Rectal smooth muscle tissue (tissue), 1 donor: ENCODE results near the gene URI1.
A peak's percentile ranks its signal among the peaks of the same experiment; 100 is the strongest.
"Not testable (repeated sequence)": the region's sequence is repeated elsewhere in the genome, so short reads cannot be mapped to it uniquely, and the experiment has no call there.

Experiments
- H3K27ac ChIP-seq: one replicate; pipeline ENCODE4 v1.7.0; 2013; ENCODE audit warnings: low read depth, low read length, inconsistent platforms
- H3K27me3 ChIP-seq: one replicate; pipeline ENCODE4 v1.7.0; 2013; ENCODE audit warnings: low read length; ENCODE audit not compliant: control insufficient read depth, insufficient read depth
- H3K36me3 ChIP-seq: one replicate; pipeline ENCODE4 v1.7.0; 2013; ENCODE audit warnings: low read length; ENCODE audit not compliant: control insufficient read depth, insufficient read depth
- H3K4me1 ChIP-seq: one replicate; pipeline ENCODE4 v1.7.0; 2013; ENCODE audit warnings: low read length; ENCODE audit not compliant: control insufficient read depth, insufficient read depth
- H3K4me3 ChIP-seq: one replicate; pipeline ENCODE4 v1.7.0; 2013; ENCODE audit warnings: low read length
- H3K9ac ChIP-seq: one replicate; pipeline ENCODE4 v1.7.0; 2013; ENCODE audit warnings: low read length

The URI1 gene

GRCh38 chr19:29941828-29942403 lies at the start of gene URI1:
TSS of gene URI1 (plus strand) at chr19:29942239. CDS start at chr19:29942548, 309 bp downstream.
- no peaks in the 10 kb centered on the region for H3K36me3 ChIP-seq
- H3K4me3 ChIP-seq = peak within 1 kb of the TSS; percentile 88
- no peaks in the 10 kb centered on the region for H3K27me3 ChIP-seq
- H3K27ac ChIP-seq = peak within 1 kb of the TSS; percentile 32
- peak within 1 kb of the TSS; percentile 62 for H3K9ac ChIP-seq
- H3K4me1 ChIP-seq = peaks cover 10% of the 10 kb centered on the region

GRCh38 chr19:29893606-29894284 lies 48.3 kb upstream of the URI1 start:
- H3K9ac ChIP-seq = no peak overlapping the region
- H3K36me3 ChIP-seq = no peaks in the 10 kb centered on the region
- H3K27ac ChIP-seq = no peak overlapping the region
- no peaks in the 10 kb centered on the region for H3K4me1 ChIP-seq
- no peaks in the 10 kb centered on the region for H3K27me3 ChIP-seq
- H3K4me3 ChIP-seq = no peak overlapping the region

GRCh38 chr19:29896802-29897201 lies 45.2 kb upstream of the URI1 start:
- Histone ChIP-seq H3K27me3 (no peaks in the 10 kb centered on the region), H3K27ac (no peak overlapping the region), H3K9ac (no peak overlapping the region), H3K4me3 (no peak overlapping the region), H3K36me3 (no peaks in the 10 kb centered on the region), H3K4me1 (no peaks in the 10 kb centered on the region)

GRCh38 chr19:29897466-29897865 lies 44.6 kb upstream of the URI1 start:
- no peak overlapping the region for H3K4me3 ChIP-seq
- H3K27ac ChIP-seq = no peak overlapping the region
- H3K9ac ChIP-seq = no peak overlapping the region
- H3K27me3 ChIP-seq = no peaks in the 10 kb centered on the region
- no peaks in the 10 kb centered on the region for H3K36me3 ChIP-seq
- H3K4me1 ChIP-seq = no peaks in the 10 kb centered on the region

- Histone ChIP-seq H3K4me1 (no peaks in the 10 kb centered on the region), H3K27ac (no peak overlapping the region), H3K4me3 (no peak overlapping the region), H3K27me3 (no peaks in the 10 kb centered on the region), H3K36me3 (no peaks in the 10 kb centered on the region), H3K9ac (no peak overlapping the region)
Measured at GRCh38 chr19:29904017-29904416, 38.0 kb upstream of the URI1 start.

- H3K9ac ChIP-seq = no peak overlapping the region
- no peaks in the 10 kb centered on the region for H3K36me3 ChIP-seq
- no peak overlapping the region for H3K4me3 ChIP-seq
- H3K4me1 ChIP-seq = no peaks in the 10 kb centered on the region
- no peaks in the 10 kb centered on the region for H3K27me3 ChIP-seq
- H3K27ac ChIP-seq = no peak overlapping the region
Measured at GRCh38 chr19:29908963-29909944, 32.8 kb upstream of the URI1 start.

- Histone ChIP-seq H3K4me3 (no peak overlapping the region), H3K27ac (no peak overlapping the region), H3K4me1 (no peaks in the 10 kb centered on the region), H3K36me3 (no peaks in the 10 kb centered on the region), H3K9ac (no peak overlapping the region), H3K27me3 (no peaks in the 10 kb centered on the region)
Measured at GRCh38 chr19:29914933-29915332, 27.1 kb upstream of the URI1 start.

- not testable (repeated sequence) for H3K27ac ChIP-seq, H3K36me3 ChIP-seq, H3K9ac ChIP-seq, H3K27me3 ChIP-seq, H3K4me3 ChIP-seq, H3K4me1 ChIP-seq
Measured at GRCh38 chr19:29915832-29916231, 26.2 kb upstream of the URI1 start.

GRCh38 chr19:29917911-29918310 lies 24.1 kb upstream of the URI1 start:
- Histone ChIP-seq H3K27ac (no peak overlapping the region), H3K9ac (no peak overlapping the region), H3K36me3 (no peaks in the 10 kb centered on the region)

GRCh38 chr19:29918891-29919290 lies 23.1 kb upstream of the URI1 start:
- Histone ChIP-seq H3K36me3 (no peaks in the 10 kb centered on the region), H3K4me1 (no peaks in the 10 kb centered on the region), H3K9ac (no peak overlapping the region), H3K27me3 (no peaks in the 10 kb centered on the region), H3K4me3 (no peak overlapping the region), H3K27ac (no peak overlapping the region)

More at GRCh38 chr19:29917911-29918310, 24.1 kb upstream of the URI1 start:
- Histone ChIP-seq H3K4me3 (no peak overlapping the region), H3K27me3 (no peaks in the 10 kb centered on the region), H3K4me1 (no peaks in the 10 kb centered on the region)

- Histone ChIP-seq H3K27me3 (no peaks in the 10 kb centered on the region), H3K4me1 (no peaks in the 10 kb centered on the region), H3K9ac (no peak overlapping the region), H3K36me3 (no peaks in the 10 kb centered on the region), H3K27ac (no peak overlapping the region), H3K4me3 (no peak overlapping the region)
Measured at GRCh38 chr19:29922972-29923371, 19.1 kb upstream of the URI1 start.

- no peak overlapping the region for H3K4me3 ChIP-seq
- H3K27me3 ChIP-seq = no peaks in the 10 kb centered on the region
- H3K36me3 ChIP-seq = no peaks in the 10 kb centered on the region
- H3K4me1 ChIP-seq = no peaks in the 10 kb centered on the region
- H3K9ac ChIP-seq = no peak overlapping the region
- no peak overlapping the region for H3K27ac ChIP-seq
Measured at GRCh38 chr19:29923653-29924052, 18.4 kb upstream of the URI1 start.
